Medulla oblongata (tissue), 1 donor: ENCODE measurements around the gene LGALS7.
"Not testable (repeated sequence)": the region's sequence is repeated elsewhere in the genome, so short reads cannot be mapped to it uniquely, and the experiment has no call there.

Experiments used
- DNase-seq: peaks from one replicate; pipeline ENCODE4 v3.0.0-alpha.2; 2015; ENCODE audit errors: extremely low spot score

The LGALS7 gene

DNA sequence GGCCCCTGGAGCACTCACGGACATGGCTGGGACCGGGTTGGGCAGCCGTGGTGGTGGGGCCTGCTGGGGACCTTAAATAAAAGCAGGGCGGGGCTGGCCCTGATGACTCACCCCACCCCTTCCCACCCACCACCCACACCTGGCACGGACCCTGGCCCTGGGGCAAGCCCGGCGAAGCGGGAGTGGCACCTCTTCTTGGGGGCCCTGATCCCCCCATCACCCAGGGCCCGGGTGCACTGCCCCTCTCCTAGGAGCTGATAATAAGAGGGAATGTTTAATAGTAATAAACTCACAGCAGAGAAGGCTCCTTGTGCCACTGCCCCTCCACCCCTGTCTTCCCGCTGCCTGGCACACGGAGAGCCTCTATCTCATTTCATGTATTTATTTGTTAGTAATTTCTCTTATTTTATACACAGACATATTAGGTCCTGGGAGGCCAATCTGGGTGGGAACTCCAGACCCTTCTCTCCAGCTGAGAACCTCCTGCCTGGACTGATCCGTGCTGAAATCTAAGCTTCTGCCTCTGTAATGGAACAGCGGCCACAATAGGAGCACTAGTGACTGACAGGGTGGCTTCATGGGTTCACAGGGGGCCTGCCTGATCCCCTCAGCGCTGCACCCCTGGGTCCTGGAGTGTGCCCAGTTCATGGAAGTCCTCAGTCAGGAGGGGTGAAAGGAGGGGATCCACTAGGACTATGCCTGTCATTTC, at the start of gene LGALS7:
LGALS7 (minus strand) TSS at position 49 of the 709 bp plus-strand sequence; CDS start at position 24, 25 bp downstream.
- DNase-seq, result no peak

DNA sequence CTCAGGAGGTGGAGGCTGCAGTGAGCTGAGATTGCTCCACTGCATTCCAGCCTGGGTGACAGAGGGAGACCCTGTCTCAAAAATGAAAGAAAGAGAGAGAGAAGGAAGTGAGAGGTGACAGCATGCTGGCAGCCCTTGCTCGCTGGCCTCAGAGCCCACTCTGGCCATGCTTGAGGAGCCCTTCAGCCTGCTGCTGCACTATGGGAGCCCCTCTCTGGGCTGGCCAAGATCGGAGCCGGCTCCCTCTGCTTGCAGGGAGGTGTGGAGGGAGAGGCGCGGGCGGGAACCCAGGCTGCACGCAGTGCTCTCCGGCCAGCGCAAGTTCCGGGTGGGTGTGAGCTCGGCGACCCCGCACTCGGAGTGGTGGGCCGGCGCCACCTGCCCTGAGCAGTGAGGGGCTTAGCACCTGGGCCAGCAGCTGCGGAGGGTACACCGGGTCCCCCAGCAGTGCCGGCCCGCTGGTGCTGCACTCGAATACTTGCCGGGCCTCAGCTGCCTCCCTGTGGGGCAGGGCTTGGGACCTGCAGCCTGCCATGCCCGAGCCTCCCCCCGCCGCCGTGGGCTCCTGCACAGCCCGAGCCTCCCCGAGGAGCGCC, 48.0 kb upstream of the LGALS7 start:
- DNase-seq, result not testable (repeated sequence)

GRCh38 chr19:38819231-38819920, 46.1 kb upstream of the LGALS7 start:
- DNase-seq, result no peak

- no peak for DNase-seq
These were observed 43.8 kb upstream of the LGALS7 start for GRCh38 chr19:38817081-38817480.

GRCh38 chr19:38816131-38816750, 42.9 kb upstream of the LGALS7 start:
- DNase-seq, result no peak

GRCh38 chr19:38815059-38816001, 42.0 kb upstream of the LGALS7 start:
- DNase-seq, result no peak

DNA sequence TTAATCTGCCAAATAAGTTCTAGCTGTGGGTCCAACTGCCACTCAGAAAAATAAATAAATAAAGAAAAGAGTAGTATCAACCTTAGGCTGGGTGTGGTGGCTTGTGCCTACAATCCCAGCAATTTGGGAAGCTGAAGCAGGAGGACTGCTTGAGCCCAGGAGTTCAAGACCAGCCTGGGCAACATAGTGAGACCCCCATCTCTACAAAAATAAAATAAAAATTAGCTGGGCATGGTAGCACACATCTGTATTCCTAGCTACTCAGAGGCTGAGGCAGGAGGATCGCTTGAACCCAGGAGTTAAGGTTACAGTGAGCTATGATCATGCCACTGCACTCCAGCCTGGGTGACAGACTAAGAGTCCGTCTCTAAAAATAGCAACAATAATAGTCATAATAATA, 40.6 kb upstream of the LGALS7 start:
- not testable (repeated sequence) for DNase-seq

DNA sequence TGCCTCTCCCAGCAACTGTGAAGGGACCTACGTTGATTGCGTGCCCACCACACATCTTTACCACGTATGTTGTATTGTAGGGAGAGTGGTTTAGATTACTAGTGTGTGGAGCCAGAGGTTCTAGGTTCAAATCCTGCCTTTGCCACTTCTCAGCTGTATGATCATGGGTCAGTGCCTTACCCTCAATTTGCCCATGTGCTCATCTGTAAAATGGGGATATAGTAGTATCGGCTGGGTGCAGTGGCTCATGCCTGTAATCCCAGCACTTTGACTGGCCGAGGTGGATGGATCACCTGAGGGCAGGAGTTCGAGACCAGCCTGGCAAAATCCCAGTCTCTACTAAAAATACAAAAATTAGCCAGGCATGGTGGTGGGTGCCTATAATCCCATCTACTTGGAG, 40.0 kb upstream of the LGALS7 start:
- no peak for DNase-seq

- DNase-seq, result no peak
These were observed 39.6 kb upstream of the LGALS7 start, which contains the start of gene LGALS4 for GRCh38 chr19:38812841-38813320. LGALS4 (minus strand) TSS chr19:38812945; CDS start chr19:38812886, 59 bp downstream.

DNA sequence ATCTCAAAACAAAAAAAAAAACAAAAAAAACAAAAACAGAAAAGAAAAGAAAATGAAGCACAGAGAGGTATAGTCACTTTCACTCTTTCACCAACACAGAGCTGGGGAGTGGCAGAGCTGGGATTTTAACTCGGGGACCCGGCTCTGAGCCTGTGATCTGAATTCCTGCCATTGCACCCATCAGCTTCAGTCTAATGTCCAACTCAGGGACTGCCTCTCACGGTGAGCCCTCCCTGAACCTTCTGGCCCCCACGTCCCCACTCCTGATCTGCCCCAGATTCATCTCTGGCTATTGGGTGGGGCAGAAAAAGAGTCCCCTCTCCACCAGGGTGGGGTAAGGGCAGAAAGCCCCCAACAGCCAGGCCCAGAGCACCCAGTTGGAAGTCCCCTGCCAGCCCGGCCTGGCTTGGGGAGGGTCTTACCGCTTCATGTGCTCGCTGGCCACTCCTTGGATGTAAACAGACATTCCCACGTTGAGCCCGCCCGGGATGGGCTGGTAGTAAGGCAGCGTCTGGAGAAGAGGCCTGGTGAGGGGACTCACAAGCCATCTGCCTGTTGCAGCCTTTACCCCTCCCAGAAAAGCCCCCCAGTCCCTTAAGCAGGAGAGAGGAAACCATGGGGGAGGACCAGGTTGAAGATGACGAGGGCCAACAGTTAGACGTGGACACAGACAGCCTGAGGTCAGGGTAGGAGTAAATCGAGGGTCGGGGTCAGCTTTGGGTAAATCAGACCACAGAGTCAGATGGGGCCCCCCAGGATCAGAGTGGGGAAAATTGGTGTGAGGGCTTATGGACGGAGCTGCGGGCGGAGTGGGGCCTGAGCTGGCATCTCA, 38.9 kb upstream of the LGALS7 start:
- DNase-seq, result no peak

DNA sequence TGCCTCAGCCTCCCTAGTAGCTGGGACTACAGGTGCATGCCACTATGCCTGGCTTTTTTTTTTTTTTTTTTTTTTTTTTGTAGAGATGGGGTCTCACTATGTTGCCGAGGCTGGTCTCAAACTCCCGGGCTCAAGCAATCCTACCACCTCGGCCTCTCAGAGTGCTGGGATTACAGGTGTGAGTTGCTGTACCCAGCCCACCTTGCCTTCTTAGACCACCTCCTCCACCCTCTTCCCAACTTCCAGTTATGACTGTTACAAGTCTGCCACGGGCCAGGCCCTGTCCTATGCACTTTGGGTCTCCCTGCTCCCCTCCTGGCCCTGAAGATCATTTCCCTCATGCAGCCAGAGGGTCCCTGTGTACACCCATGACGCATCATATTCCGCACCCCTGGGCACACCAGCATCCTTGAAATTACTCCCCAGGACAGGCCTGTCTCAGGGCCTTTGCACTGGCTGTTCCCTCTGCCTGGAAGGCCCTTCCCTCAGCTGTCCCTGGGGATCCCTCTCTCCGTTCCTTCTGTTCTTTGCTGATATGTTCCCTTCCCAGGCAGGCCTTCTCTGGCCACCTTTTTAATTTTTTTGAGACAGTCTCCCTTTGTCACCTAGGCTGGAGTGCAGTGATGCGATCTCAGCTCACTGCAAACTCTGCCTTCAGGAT, 36.4 kb upstream of the LGALS7 start:
- no peak for DNase-seq

GRCh38 chr19:38808741-38809140, 35.4 kb upstream of the LGALS7 start:
- DNase-seq, result no peak

GRCh38 chr19:38807374-38808098, 34.2 kb upstream of the LGALS7 start:
- DNase-seq, result not testable (repeated sequence)

GRCh38 chr19:38806371-38806770, 33.1 kb upstream of the LGALS7 start:
- DNase-seq, result no peak

GRCh38 chr19:38805180-38805579, 31.9 kb upstream of the LGALS7 start:
- DNase-seq, result no peak

DNA sequence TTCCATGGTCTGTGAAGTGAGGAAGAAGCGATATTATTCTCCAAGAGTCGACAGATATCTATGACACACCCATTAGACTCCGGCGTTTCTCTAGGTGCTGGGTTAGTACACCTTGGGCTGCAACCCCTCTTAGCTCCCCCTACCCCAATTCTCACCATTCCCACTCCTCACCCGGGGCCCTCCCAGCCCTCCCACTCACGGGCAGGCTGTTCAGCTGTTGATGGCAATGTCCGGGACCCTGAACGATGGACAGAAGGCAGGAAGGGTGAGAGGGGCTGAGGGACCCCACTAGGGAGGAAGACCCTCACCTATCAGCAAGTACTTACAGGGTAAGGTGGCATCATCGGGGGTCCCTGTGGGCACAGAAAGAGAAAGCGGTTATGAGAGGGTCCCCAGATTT, 30.2 kb upstream of the LGALS7 start:
- no peak for DNase-seq

DNA sequence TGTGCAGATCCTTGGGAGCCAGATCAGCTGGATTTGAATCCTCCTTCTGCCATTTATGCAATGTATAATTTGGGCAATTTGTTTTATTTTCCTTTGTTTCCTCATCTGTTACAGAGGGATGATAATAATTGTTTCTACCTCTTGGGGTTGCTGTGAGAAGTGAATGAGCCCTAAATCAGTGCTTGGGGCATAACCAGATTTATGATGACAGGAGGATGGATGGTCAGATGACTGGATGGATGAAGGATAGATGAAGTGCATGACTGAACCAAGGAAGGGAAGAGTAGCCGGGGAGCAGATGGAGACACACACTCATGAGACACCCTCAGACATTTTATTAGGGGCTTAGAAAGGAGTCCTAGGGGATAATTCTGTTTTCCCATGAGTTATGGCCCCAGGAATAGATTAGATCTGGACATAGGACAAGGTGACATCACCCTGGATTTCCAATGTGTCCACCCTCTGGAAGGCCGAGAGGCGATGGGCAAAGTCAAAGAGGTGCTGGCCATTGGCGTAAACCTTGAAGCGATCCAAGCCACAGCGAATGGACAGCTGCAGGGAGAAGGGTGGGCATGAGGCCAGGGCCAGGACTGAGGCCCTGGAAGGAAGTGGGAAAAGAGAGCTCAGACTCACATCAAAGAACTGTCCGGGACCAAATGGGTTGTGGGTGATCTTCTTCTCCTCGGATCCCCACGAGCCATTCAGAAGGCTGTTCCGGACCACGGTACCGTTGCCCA, 28.2 kb upstream of the LGALS7 start:
- no peak for DNase-seq
